ENCODE measurements around the gene CLTC. TPM values are rescaled to one million over a fixed set of nuclear protein-coding genes. Genes with fewer than 3 reads are reported as not detected.

Gene CLTC
- total and polyA plus RNA-seq, 2 donors from 2014 or later, result 213 to 259 TPM

Other genes with a start within 250 kb of the CLTC start
- 41.4 TPM for gene DHX40, start 54.3 kb upstream of the CLTC start, total RNA-seq
- 23.8 TPM for gene DHX40, start 54.3 kb upstream of the CLTC start, polyA plus RNA-seq (ENCODE audit: insufficient read depth, low read depth, low replicate concordance)
- gene PTRH2, start 87.5 kb downstream of the CLTC start, total RNA-seq, result 17.3 TPM
- 27.6 TPM for gene PTRH2, start 87.5 kb downstream of the CLTC start, polyA plus RNA-seq (ENCODE audit: insufficient read depth, low read depth, low replicate concordance)
- 338 TPM for gene VMP1, start 87.8 kb downstream of the CLTC start, total RNA-seq
- 96.4 TPM for gene VMP1, start 87.8 kb downstream of the CLTC start, polyA plus RNA-seq (ENCODE audit: insufficient read depth, low read depth, low replicate concordance)